IPS-11a (cell line): ENCODE results near the gene C16orf54.
A peak's percentile ranks its signal among the peaks of the same experiment; 100 is the strongest.
"Not testable (repeated sequence)": the region's sequence is repeated elsewhere in the genome, so short reads cannot be mapped to it uniquely, and the experiment has no call there.

Experiments
- H3K4me3 ChIP-seq: one replicate; pipeline ENCODE4 v1.5.1; 2013; ENCODE audit warnings: low read depth, low read length, control low read depth

Gene C16orf54

GRCh38 chr16:29710227-29711219 lies 35.3 kb downstream of the C16orf54 start:
- H3K4me3 ChIP-seq: peak overlapping the region; percentile 91

GRCh38 chr16:29709657-29710056 lies 36.1 kb downstream of the C16orf54 start:
- peak overlapping the region; percentile 91 for H3K4me3 ChIP-seq

GRCh38 chr16:29708917-29709600 lies 36.7 kb downstream of the C16orf54 start:
- peak overlapping the region; percentile 91 for H3K4me3 ChIP-seq

- H3K4me3 ChIP-seq: not testable (repeated sequence)
Observed at GRCh38 chr16:29707160-29707559, 38.6 kb downstream of the C16orf54 start.

- no peak overlapping the region for H3K4me3 ChIP-seq
Observed at GRCh38 chr16:29705030-29705429, 40.8 kb downstream of the C16orf54 start.

GRCh38 chr16:29702269-29702668 lies 43.5 kb downstream of the C16orf54 start:
- no peak overlapping the region for H3K4me3 ChIP-seq

GRCh38 chr16:29701214-29701555 lies 44.6 kb downstream of the C16orf54 start:
- H3K4me3 ChIP-seq: no peak overlapping the region

- H3K4me3 ChIP-seq: no peak overlapping the region
Observed at GRCh38 chr16:29700253-29700987, 45.4 kb downstream of the C16orf54 start.

GRCh38 chr16:29699324-29700219 lies 46.2 kb downstream of the C16orf54 start:
- H3K4me3 ChIP-seq: no peak overlapping the region

GRCh38 chr16:29698484-29699323 lies 47.1 kb downstream of the C16orf54 start:
- no peak overlapping the region for H3K4me3 ChIP-seq

GRCh38 chr16:29698042-29698441 lies 47.7 kb downstream of the C16orf54 start:
- no peak overlapping the region for H3K4me3 ChIP-seq

GRCh38 chr16:29697391-29697790 lies 48.4 kb downstream of the C16orf54 start:
- no peak overlapping the region for H3K4me3 ChIP-seq

- no peak overlapping the region for H3K4me3 ChIP-seq
Observed at GRCh38 chr16:29696881-29697331, 48.9 kb downstream of the C16orf54 start.

GRCh38 chr16:29695675-29696074 lies 50.1 kb downstream of the C16orf54 start:
- H3K4me3 ChIP-seq: not testable (repeated sequence)

- no peak overlapping the region for H3K4me3 ChIP-seq
Observed at GRCh38 chr16:29694384-29695195, 51.2 kb downstream of the C16orf54 start.

- not testable (repeated sequence) for H3K4me3 ChIP-seq
Observed at GRCh38 chr16:29692606-29693005, 53.2 kb downstream of the C16orf54 start.
